Neural progenitor cell (in vitro differentiated cells): ENCODE data around the gene AMACR. TPM values are rescaled to one million over a fixed set of nuclear protein-coding genes. Genes with fewer than 3 reads are reported as not detected.

ENCODE experiments used
- DNase-seq: peaks from one replicate; pipeline ENCODE4 v3.0.0-alpha.2; 2016; ENCODE audit warnings: low spot score
- H2AFZ ChIP-seq: fragments of 200-600 bp; sonication (generic); replicated peaks from 2 replicates; pipeline ENCODE4 v1.6.1; 2016; ENCODE audit warnings: antibody characterized with exemption
- H3F3A ChIP-seq: fragments of 200-600 bp; sonication (generic); 2 replicates; pipeline ENCODE4 v1.6.1; 2016; ENCODE audit warnings: antibody characterized with exemption, low read depth
- H3K27ac ChIP-seq: fragments of 200-600 bp; sonication (generic); 2 replicates; pipeline ENCODE4 v1.5.1; 2016; ENCODE audit warnings: mild to moderate bottlenecking
- H3K27me3 ChIP-seq: fragments of 200-600 bp; sonication (generic); 2 replicates; pipeline ENCODE4 v1.6.1; 2016; ENCODE audit warnings: mild to moderate bottlenecking, moderate library complexity
- H3K36me3 ChIP-seq: fragments of 200-600 bp; sonication (generic); 2 replicates; pipeline ENCODE4 v1.5.1; 2016
- H3K4me1 ChIP-seq: fragments of 200-600 bp; sonication (generic); 2 replicates; pipeline ENCODE4 v1.6.1; 2016; ENCODE audit warnings: mixed run types
- H3K4me2 ChIP-seq: fragments of 200-600 bp; sonication (generic); 2 replicates; pipeline ENCODE4 v1.6.1; 2016
- H3K4me3 ChIP-seq: fragments of 200-600 bp; sonication (generic); 2 replicates; pipeline ENCODE4 v1.5.1; 2016
- H3K79me2 ChIP-seq: fragments of 200-600 bp; sonication (generic); 2 replicates; pipeline ENCODE4 v1.6.1; 2016; ENCODE audit warnings: low read depth
- H3K9ac ChIP-seq: fragments of 200-600 bp; sonication (generic); 2 replicates; pipeline ENCODE4 v1.6.1; 2016
- H3K9me3 ChIP-seq: fragments of 200-600 bp; sonication (generic); 2 replicates; pipeline ENCODE4 v1.5.1; 2016; ENCODE audit warnings: low read depth
- H4K20me1 ChIP-seq: fragments of 200-600 bp; sonication (generic); 2 replicates; pipeline ENCODE4 v1.6.1; 2016; ENCODE audit warnings: low read depth
- H3K27ac Mint-ChIP-seq: 3 replicates; pipeline ENCODE4 v1.8.0; 2021; ENCODE audit warnings: mixed read lengths
- H3K27me3 Mint-ChIP-seq: 2 replicates; pipeline ENCODE4 v1.8.0; 2022; ENCODE audit warnings: low read depth, mild to moderate bottlenecking, inconsistent platforms, moderate library complexity, mixed read lengths; ENCODE audit not compliant: insufficient read depth
- H3K36me3 Mint-ChIP-seq: 3 replicates; pipeline ENCODE4 v1.8.0; 2021; ENCODE audit warnings: mixed read lengths
- H3K4me1 Mint-ChIP-seq: 3 replicates; pipeline ENCODE4 v1.8.0; 2021; ENCODE audit warnings: mixed read lengths
- H3K4me3 Mint-ChIP-seq: 3 replicates; pipeline ENCODE4 v1.8.0; 2021; ENCODE audit warnings: mild to moderate bottlenecking, moderate library complexity, mixed read lengths
- H3K9me3 Mint-ChIP-seq: 3 replicates; pipeline ENCODE4 v1.8.0; 2020; ENCODE audit warnings: mixed read lengths
- EZH2 ChIP-seq: fragments of 200-600 bp; sonication (generic); IDR thresholded peaks from 2 replicates; pipeline ENCODE4 v1.6.1; 2017; ENCODE audit warnings: antibody characterized with exemption, mild to moderate bottlenecking, moderate library complexity
- EZH2phosphoT487 ChIP-seq: fragments of 200-600 bp; sonication (generic); IDR thresholded peaks from 2 replicates; pipeline ENCODE4 v1.6.1; 2017; ENCODE audit warnings: antibody characterized with exemption
- total RNA-seq: library from RNA; depleted of rRNA; stranded (reverse); fragments of >200 nt; gene quantifications from 2 replicates; pipeline ENCODE4 v1.2.3, GENCODE V29; 2015; ENCODE audit warnings: low replicate concordance
- TF ChIP-seq, protein P1 (sequence below): fragments of 200-600 bp; sonication (generic); IDR thresholded peaks from 2 replicates; pipeline ENCODE4 v1.5.1; 2017; ENCODE audit warnings: antibody characterized with exemption, mild to moderate bottlenecking

Gene AMACR
- total RNA-seq, 1 donor from 2014 or later, result 14.9 TPM

DNA sequence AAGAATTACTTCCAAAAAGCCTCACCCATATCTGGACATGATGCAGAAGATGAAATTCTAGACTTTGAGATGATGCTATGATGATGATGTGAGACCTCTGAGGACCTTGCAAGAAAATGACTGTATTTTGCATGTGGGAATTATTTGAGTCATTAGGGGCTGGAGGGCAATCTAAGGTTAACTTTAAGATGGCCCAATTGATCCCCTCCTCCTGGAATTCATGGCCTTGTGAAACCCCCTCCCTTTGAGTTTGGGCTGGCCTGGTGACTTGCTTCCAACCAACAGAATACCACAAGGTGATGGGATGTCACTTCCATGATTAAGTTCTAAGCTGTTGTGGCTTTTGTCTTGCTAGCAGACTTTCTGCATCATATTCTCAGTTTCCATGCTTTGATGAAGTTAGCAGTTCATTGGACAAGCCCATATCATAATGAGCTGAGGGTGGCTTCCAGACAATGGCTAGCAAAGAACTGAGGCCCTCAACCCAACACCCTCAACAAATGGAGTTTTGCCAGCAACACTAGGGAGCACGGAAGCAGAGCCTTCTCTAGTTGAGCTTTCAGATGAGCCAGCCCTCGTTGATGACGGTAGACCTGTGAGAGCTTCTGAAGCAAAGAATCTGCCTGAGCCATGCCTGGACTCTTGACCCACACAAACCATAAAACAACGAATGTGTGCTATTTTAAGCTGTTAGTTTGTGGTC lies 7.4 kb upstream of the AMACR start:
- H3K9me3 Mint-ChIP-seq, result no peaks in the 10 kb centered on the region
- H3K27me3 Mint-ChIP-seq, result peaks cover 2% of the 10 kb centered on the region
- Histone ChIP-seq H3K4me3 (no peak overlapping the region), H3F3A (no peaks in the 10 kb centered on the region), H3K27me3 (no peaks in the 10 kb centered on the region), H2AFZ (no peak overlapping the region), H4K20me1 (no peaks in the 10 kb centered on the region), H3K27ac (no peak overlapping the region), H3K4me1 (no peaks in the 10 kb centered on the region), H3K79me2 (no peaks in the 10 kb centered on the region), H3K4me2 (no peak overlapping the region), H3K9ac (no peak overlapping the region), H3K36me3 (no peaks in the 10 kb centered on the region), H3K9me3 (no peaks in the 10 kb centered on the region)
- no peaks in the 10 kb centered on the region for H3K4me1 Mint-ChIP-seq
- no peak overlapping the region for H3K4me3 Mint-ChIP-seq
- no peaks in the 10 kb centered on the region for H3K36me3 Mint-ChIP-seq
- DNase-seq, result no peak
- TF ChIP-seq EZH2phosphoT487 (no peak), EZH2 (no peak)
- TF ChIP-seq, protein P1, sequence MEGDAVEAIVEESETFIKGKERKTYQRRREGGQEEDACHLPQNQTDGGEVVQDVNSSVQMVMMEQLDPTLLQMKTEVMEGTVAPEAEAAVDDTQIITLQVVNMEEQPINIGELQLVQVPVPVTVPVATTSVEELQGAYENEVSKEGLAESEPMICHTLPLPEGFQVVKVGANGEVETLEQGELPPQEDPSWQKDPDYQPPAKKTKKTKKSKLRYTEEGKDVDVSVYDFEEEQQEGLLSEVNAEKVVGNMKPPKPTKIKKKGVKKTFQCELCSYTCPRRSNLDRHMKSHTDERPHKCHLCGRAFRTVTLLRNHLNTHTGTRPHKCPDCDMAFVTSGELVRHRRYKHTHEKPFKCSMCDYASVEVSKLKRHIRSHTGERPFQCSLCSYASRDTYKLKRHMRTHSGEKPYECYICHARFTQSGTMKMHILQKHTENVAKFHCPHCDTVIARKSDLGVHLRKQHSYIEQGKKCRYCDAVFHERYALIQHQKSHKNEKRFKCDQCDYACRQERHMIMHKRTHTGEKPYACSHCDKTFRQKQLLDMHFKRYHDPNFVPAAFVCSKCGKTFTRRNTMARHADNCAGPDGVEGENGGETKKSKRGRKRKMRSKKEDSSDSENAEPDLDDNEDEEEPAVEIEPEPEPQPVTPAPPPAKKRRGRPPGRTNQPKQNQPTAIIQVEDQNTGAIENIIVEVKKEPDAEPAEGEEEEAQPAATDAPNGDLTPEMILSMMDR, result no peak
- no peak overlapping the region for H3K27ac Mint-ChIP-seq

DNA sequence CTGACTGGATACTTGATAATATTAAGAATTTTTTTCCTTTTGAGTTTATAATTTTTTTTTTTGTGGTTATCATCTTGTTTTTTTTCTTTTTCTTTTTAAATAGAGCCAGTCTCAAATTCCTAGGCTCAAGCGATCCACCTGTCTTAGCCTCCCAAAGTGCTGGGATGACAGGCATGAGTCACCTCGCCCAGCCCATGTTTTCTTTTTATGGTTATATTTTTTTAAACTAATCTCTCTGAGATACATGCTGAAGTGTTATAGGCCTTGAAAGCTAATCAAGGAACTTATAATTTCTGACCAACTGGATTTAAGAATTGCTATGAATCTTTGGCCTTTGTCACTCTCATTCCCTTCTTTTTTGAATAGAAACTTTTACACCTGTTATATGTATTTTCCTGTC lies 6.8 kb upstream of the AMACR start:
- TF ChIP-seq EZH2 (no peak), EZH2phosphoT487 (no peak)
- TF ChIP-seq, protein P1, result no peak
- H3K4me1 Mint-ChIP-seq, result peaks cover 5% of the 10 kb centered on the region
- H3K79me2 ChIP-seq, result no peaks in the 10 kb centered on the region
- no peak overlapping the region for H3K4me2 ChIP-seq
- H3K27me3 Mint-ChIP-seq, result peaks cover 2% of the 10 kb centered on the region
- H4K20me1 ChIP-seq, result no peaks in the 10 kb centered on the region
- no peaks in the 10 kb centered on the region for H3K36me3 ChIP-seq
- H3K9ac ChIP-seq, result no peak overlapping the region
- no peaks in the 10 kb centered on the region for H3K4me1 ChIP-seq
- H3F3A ChIP-seq, result no peaks in the 10 kb centered on the region
- no peaks in the 10 kb centered on the region for H3K9me3 ChIP-seq
- no peak overlapping the region for H3K27ac Mint-ChIP-seq
- no peak overlapping the region for H3K4me3 Mint-ChIP-seq
- no peaks in the 10 kb centered on the region for H3K36me3 Mint-ChIP-seq
- H3K27me3 ChIP-seq, result no peaks in the 10 kb centered on the region
- no peak for DNase-seq
- no peak overlapping the region for H3K27ac ChIP-seq
- no peaks in the 10 kb centered on the region for H3K9me3 Mint-ChIP-seq
- no peak overlapping the region for H2AFZ ChIP-seq
- H3K4me3 ChIP-seq, result no peak overlapping the region

DNA sequence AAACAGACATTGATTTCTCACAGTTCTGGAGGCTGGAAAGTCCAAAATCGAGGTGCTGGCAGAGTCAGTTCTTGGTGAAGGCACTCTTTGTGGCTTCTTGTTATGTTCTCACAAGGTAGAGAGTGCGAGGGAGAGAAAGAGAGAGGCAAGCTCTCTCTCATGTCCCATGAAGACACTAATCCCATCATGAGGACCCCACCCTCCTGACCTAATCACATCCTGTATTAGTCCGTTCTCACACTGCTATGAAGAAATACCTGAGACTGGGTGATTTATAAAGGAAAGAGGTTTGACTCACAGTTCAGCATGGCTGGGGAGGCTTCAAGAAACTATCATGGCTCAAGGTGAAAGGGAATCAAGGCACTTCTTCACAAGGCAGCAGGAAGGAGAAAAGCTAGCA lies 5.7 kb upstream of the AMACR start:
- Histone ChIP-seq H2AFZ (no peak overlapping the region), H3K36me3 (no peaks in the 10 kb centered on the region)
- TF ChIP-seq, protein P1, result no peak
- no peak for TF ChIP-seq EZH2phosphoT487
- no peak for TF ChIP-seq EZH2

More for the DNA sequence above, 5.7 kb upstream of the AMACR start:
- Mint-ChIP-seq H3K9me3 (no peaks in the 10 kb centered on the region), H3K27ac (no peak overlapping the region), H3K36me3 (no peaks in the 10 kb centered on the region), H3K4me3 (no peak overlapping the region), H3K27me3 (peaks cover 2% of the 10 kb centered on the region), H3K4me1 (peaks cover 15% of the 10 kb centered on the region)
- H3K4me1 ChIP-seq, result peaks cover 8% of the 10 kb centered on the region
- no peak overlapping the region for H3K27ac ChIP-seq
- H3K9ac ChIP-seq, result no peak overlapping the region
- H3K4me3 ChIP-seq, result no peak overlapping the region
- no peaks in the 10 kb centered on the region for H3K79me2 ChIP-seq
- H3K9me3 ChIP-seq, result no peaks in the 10 kb centered on the region
- peaks cover 7% of the 10 kb centered on the region for H3F3A ChIP-seq
- no peaks in the 10 kb centered on the region for H3K27me3 ChIP-seq
- DNase-seq, result no peak
- H4K20me1 ChIP-seq, result no peaks in the 10 kb centered on the region
- H3K4me2 ChIP-seq, result no peak overlapping the region
